Renal pelvis (tissue), 12 donors: ENCODE results near the gene UBE2O. TPM values are rescaled to one million over a fixed set of nuclear protein-coding genes. Genes with fewer than 3 reads are reported as not detected.

Experiments used
- DNase-seq: peaks from one replicate; pipeline ENCODE4 v3.0.0-alpha.2; 2013
- long read RNA-seq, 16 experiments: transcript quantifications; one replicate each; lab custom pipeline, GENCODE V29; 2026
- polyA plus RNA-seq, 3 donors: library from polyadenylated mRNA; unstranded; fragments of 120-200 nt; gene quantifications; one replicate each; pipeline ENCODE4 v1.2.1, GENCODE V29; 2013; ENCODE audit not compliant: insufficient read length in 3 of 3

UBE2O gene
- 10 to 100 TPM; 27.2 to 30.6 (median 27.3) TPM for polyA plus RNA-seq
- long read RNA-seq, donor 1, full-length matches to known transcripts = 3 of 3 reads
- long read RNA-seq, donor 1, partial matches to known transcripts = 0 of 3 reads
- long read RNA-seq, donor 1, other reads (novel, unspliced or antisense) = 0 of 3 reads
- long read RNA-seq, donor 2, full-length matches to known transcripts = 2 of 2 reads
- long read RNA-seq, donor 2, partial matches to known transcripts = 0 of 2 reads
- long read RNA-seq, donor 2, other reads (novel, unspliced or antisense) = 0 of 2 reads
- long read RNA-seq, donor 3, full-length matches to known transcripts = 2 of 16 reads
- long read RNA-seq, donor 3, partial matches to known transcripts = 14 of 16 reads
- long read RNA-seq, donor 3, other reads (novel, unspliced or antisense) = 0 of 16 reads
- long read RNA-seq, donor 4, full-length matches to known transcripts = 1 of 1 reads
- long read RNA-seq, donor 4, partial matches to known transcripts = 0 of 1 reads
- long read RNA-seq, donor 4, other reads (novel, unspliced or antisense) = 0 of 1 reads
- long read RNA-seq, donor 5 = 0 reads
- long read RNA-seq, donor 6, full-length matches to known transcripts = 2 of 2 reads
- long read RNA-seq, donor 6, partial matches to known transcripts = 0 of 2 reads
- long read RNA-seq, donor 6, other reads (novel, unspliced or antisense) = 0 of 2 reads
- long read RNA-seq, donor 7, full-length matches to known transcripts = 1 of 161 reads
- long read RNA-seq, donor 7, partial matches to known transcripts = 82 of 161 reads
- long read RNA-seq, donor 7, other reads (novel, unspliced or antisense) = 78 of 161 reads
- long read RNA-seq, donor 8 = 0 reads
- long read RNA-seq, donor 9 = 0 reads
- long read RNA-seq, donor 10, partial matches to known transcripts = 22 of 22 reads
- long read RNA-seq, donor 10, other reads (novel, unspliced or antisense) = 0 of 22 reads
- long read RNA-seq, donor 11 = 0 reads
- long read RNA-seq, donor 12, full-length matches to known transcripts = 1 of 19 reads
- long read RNA-seq, donor 12, partial matches to known transcripts = 18 of 19 reads
- long read RNA-seq, donor 12, other reads (novel, unspliced or antisense) = 0 of 19 reads
- long read RNA-seq, donor 13 = 0 reads
- long read RNA-seq, donor 14 = 0 reads
- long read RNA-seq, donor 15 = 0 reads
- long read RNA-seq, donor 16, partial matches to known transcripts = 18 of 19 reads
- long read RNA-seq, donor 16, other reads (novel, unspliced or antisense) = 0 of 19 reads

DNA sequence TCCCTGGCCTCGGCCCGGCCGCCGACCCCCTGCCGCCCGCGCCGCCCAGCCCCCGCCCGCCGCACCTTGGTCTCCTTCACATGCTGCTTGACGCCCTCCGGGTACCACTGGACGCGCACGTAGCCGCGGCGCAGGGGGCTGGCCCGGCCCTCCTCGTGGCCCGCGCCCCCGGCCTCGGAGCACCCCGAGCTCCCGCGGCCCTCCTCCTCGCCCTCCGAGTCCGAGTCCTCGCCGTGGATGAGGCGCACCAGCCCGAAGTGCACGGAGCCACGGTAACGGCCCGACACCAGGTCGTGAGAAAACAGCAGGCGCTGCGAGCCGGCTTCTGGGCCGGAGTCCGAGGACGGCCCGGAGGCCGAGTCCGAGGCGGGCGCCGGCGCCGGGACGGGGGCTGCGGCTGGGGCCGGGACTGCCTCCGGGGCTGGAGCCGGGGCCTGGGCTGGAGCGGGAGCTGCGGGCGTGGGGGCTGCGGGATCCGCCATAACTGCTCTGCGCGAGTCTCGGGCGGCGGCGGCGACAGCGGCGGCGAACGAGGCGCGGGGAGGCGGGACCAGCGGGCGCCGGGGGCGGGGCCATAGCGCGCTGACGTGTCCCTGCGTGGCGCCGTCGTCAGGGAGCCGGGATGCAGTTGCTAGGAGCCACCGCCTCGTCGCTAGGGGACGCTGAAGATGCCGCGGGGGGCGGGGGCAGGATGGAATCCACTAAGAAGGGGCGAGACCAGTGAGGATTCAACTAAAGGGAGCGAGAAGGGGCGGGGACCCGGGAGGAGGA lies at the start of gene UBE2O:
Gene UBE2O (minus strand): TSS at position 493 of the 771 bp plus-strand sequence. CDS start 11 bp downstream, at position 482.
- peak; percentile 85 for DNase-seq

DNA sequence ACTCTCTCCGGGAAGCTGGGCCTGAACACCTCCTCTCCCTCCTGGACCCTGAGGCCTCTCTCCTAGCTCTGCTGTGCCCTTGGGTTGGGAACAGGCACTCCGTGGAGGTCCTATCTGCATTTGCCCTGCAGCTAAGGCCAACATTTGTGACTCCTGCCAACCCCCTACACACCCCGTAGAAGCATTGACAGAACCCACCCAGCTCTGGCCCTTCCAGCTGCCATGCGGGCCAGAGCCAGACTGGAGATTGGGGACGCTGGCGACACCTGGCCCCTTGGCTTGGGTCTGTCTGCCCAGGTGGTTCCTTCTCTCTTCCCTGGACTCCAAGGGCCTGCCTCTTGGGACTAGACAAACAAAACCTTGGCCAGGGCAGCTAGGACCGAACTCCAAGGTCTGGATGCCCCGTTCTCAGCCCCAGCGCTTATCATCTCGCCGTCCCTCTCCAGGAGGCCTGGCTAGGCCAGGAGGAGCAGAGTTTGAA lies 48.9 kb upstream of the UBE2O start:
- no peak for DNase-seq

DNA sequence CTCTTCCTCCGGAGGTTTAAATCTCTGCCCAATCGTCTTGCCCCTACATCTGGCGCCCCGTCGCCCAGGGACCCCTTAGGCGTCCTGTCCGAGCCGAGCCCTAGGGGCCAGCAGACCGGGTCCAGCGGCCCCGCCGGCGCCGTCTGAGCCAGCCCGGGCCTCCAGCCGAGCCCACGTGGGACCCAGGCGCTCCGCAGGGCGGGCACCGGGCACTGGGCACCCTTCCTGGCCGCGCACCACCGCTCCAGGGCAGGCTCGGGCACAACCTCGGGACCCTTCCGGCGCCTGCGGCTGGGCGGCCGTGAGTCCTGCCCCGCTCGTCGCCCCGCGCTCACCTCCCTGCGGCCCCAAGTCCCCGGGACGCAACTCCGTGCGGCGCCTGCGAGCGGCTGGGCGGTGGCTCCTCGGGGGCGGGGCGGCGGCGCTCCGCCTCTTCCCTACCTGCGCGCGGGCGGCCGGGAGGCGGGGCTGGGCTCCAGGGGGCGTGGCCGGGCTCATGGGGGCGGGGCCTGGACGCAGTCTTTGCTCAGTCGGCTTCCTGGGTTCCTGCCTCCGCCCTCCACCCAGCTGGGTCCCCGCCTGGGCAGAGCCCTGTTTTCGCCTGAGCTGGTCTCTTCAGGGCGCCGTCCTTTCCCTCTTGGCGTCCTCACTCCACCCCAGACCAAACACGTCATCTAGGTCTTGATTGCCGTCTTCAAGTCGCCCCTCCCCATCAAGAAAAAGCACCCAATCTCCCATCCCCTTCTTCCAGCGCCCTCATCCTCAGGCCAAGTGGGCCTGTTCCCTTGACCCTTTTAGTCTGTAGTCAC lies 48.3 kb upstream of the UBE2O start, which contains the start of gene RHBDF2:
Gene RHBDF2 (minus strand): TSS at position 406 of the 809 bp plus-strand sequence. CDS start 19,899 bp downstream, outside the sequence.
- peak; percentile 64 for DNase-seq

DNA sequence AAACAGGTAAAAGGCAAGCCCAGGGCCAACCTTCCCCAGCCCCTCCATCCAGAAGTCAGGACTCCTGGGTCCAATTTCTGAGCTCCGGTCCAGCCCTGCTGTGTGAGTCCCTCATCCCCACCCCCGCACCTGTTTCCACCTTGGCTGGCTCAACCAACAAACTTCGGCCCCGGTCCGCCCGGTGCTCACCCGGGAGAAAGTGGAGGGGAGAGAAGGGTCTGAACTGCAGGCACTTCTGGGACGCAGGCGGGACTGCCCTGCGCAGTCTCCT lies 47.7 kb upstream of the UBE2O start:
- DNase-seq = no peak

DNA sequence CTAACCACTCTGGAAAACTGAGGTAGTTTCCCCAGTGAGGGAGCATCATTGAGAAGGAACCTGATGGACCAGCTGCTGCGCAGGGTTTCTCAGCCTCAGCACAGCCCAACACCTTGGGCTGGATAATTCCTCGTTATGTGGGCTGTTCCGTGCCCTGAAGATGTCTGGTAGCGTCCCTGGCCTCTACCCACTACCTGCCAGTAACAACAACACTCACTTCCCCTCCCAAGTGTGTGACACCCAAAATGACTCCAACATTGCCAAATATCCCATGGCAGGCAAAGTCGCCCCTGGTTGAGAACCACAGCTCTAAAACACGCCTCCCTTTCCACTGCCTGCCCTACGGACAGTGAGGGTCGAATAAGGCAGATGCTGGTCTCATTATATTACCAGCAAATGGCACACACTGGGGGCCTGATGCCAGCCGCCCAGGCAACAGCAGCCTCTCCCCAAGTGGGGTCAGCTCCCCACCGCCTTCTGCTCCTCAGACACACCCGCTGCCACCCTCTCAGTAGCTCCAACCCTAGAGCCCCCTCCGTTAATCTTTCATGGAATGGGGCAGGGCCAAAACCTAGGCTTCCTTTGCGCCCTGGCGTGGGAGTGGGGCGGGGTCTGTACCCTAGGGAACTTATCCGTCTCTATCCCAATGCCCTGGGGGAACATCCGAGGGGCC lies 47.3 kb upstream of the UBE2O start:
- DNase-seq = no peak

DNA sequence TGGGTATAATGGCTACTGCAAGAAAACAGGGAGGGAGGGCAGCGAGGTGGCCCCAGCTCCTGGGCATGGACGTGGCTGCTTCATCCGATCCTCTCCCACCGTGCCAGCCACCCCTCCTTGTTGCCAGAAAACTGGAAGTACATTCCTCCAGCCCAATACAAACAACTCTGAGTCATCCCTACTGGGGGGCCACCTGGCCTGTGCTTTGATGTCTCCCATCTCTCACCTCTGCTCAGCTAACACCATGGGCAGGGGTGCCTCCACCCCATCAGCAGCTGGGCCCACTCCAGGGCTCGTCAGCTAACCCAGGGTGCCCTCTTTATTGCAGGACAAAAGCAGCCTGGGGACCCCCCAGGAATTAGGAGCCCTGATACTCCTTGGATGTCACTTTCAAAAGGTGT lies 46.3 kb upstream of the UBE2O start:
- DNase-seq = no peak

DNA sequence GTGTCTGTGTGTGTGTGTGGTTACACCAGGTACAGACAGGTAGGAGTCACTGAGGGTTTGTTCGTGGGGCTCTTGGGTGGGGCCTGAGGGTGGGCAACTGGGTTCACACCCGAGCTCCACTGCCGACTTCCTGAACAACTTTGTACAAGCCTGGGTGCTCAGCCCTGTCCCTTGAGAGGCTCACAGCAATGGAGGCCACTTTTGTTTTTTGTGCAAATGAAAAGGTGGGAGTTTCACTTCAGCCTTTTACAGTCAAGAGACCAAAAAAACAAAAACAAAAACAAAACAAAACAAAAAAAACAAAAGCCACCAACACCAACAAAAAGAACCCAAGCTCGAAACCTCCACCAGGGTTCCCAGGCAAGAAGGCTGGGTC lies 45.9 kb upstream of the UBE2O start:
- DNase-seq = no peak

DNA sequence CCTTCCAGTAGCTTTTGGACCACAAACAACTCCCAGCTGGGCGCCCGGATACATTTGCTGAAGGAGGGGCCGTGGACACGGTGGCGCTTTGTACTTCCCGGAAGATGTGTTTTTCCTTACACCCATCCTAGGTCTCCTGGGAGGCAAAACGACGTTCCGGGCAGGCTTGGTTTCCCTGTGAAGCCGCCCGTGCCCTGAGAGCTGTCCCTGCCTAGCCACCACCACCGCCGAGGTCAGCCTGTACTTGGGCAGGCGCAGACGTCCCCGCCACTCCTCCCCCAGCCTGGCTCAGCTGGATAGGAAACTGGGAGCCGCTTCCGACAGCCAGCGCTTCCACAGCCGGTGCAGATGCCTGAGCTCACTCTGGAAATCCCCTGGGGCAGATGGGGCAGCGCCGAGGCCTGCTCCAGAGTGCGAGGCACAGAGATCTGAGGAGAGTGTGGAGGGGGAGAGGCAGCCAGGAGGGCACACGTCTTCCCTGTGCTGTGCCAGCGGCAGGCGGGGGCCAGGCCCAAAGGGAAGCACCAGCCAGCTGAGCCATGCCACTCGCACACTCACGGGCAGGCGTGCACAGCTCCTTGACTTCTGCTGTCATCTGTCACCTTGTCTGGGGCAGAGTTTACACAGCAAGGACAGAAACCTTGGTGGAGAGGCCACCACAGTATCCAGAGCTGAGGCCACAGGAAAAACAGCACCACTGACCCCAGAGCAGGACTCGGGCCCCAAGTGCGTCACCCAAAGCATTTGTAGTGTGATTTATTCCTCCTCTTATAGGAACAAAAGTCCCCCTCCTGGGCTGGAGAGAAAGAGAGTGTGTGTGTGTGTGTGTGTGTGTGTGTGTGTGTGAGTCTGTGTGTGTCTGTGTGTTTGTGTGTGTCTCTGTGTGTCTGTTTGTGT lies 45.3 kb upstream of the UBE2O start:
- DNase-seq = peak; percentile 72

DNA sequence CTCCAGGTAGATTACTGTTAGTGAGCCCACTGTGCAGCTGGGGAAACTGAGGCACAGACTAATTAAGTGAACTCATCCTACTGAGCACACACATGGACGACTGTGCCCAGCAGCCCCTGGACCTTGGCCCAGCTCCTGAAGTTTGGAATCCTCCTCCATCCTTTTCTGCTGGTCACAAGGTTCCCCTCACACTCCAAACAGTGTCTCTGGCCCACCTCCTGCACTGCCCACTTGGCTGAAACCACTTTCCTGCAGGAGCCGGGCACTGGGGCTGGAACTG lies 44.7 kb upstream of the UBE2O start:
- no peak for DNase-seq

DNA sequence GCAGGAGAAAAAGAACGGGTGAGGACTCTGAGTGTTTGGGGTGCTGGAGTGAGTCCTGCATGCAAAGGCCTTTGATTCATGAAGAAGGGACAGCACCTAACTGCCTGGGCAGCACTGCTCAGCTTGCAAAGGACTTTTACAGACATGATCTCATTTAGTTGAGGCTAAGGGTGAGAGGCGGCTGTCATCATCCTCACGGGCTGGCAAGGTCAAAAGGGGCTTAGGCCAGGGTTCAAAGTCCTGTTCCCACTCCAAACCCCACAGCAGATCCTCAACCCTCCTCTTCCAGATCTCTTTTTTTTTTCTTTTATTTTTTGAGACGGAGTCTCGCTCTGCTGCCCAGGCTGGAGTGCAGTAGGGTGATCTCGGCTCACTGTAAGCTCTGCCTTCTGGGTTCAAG lies 43.5 kb upstream of the UBE2O start:
- no peak for DNase-seq

DNA sequence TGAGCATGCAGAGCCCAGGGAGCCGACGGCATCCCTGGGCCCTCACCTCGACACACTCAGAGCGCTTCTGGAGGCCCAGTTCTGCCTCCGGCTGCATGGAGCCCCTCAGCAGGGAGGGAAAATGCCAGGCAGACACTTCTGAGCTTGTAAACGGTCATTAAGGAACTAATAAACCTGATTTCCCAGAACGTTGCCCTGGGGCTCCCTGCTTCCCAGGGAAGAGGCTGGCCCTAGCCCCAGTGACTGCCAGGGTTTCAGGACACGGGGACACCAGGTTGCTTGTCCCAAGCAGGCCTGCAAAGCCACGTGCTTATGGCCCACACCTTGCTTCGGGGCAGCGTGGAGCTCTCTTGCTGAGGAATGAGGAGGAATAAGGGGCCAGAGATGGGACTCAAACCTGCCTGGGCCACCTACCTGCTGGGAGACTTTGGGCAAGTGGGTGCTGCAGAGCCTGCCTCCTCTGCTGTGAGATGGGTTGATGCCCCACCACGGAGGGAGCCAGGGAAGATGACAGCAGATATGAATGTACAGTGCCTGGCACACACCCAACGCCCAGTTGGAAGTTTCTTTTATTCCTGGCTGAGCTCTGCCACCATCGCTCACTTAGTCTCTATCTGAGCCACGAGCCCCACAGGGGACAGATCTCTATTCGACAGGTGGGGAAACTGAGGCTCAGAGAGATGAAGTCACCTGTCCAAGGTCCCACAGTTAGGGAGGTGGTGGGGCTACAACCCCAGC lies 42.9 kb upstream of the UBE2O start:
- DNase-seq = no peak

DNA sequence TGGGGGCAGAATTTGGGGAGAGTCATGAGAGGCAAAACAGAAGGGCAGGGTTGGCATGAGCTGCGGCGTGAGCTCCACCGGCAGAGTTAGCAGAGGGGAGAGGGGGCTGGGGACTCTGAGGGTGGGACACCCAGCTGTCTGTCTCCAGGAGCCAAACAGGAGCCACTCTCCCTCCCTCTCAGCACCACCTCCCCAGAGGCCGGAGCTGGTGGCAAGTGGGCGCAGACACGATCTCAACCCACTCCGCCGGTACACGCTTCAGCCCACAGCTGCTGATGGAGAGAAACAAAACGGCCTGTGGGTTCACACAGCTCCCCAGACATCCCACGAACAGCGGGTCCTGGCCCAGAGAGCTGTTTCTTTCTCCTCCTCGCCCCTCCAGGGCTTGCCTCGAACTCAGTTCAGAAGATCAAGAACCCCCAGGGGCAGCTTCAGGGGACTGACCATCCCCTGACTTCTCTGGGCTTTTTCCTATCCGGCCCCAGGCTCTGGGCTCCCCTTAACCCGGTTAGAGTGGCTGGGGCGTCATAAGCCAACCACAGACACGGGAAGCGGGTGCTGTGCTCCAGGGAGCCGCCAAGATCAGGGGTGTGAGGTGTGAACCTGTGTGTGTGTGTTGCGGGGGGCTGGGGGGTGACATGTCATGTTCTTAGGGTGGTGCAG lies 40.7 kb upstream of the UBE2O start:
- DNase-seq = no peak

DNA sequence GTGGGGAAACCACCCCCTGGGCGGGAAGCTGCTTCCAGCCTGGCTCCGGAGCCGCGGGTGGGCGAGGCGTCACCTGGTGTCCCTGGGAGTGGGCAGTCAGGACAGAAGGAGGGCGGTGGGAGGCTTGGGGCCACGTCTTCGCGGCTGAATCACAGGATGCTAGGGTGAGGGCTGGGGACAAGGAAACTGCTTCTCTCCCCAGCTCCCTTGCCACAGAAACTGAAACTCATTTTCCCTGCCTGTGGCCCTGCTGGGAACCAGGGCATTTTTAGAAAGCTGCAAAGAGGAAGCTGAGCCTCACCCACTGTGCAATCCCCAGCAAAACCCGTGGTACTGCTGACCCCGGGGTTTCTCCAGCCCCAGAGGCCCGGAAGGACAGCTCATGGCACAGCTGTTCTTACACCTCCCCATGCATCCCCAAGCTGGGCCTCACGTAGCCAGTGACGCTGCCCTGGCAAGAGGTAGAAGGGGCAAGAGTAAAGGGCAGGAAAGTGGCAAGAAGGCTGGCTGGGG lies 40.1 kb upstream of the UBE2O start:
- no peak for DNase-seq

DNA sequence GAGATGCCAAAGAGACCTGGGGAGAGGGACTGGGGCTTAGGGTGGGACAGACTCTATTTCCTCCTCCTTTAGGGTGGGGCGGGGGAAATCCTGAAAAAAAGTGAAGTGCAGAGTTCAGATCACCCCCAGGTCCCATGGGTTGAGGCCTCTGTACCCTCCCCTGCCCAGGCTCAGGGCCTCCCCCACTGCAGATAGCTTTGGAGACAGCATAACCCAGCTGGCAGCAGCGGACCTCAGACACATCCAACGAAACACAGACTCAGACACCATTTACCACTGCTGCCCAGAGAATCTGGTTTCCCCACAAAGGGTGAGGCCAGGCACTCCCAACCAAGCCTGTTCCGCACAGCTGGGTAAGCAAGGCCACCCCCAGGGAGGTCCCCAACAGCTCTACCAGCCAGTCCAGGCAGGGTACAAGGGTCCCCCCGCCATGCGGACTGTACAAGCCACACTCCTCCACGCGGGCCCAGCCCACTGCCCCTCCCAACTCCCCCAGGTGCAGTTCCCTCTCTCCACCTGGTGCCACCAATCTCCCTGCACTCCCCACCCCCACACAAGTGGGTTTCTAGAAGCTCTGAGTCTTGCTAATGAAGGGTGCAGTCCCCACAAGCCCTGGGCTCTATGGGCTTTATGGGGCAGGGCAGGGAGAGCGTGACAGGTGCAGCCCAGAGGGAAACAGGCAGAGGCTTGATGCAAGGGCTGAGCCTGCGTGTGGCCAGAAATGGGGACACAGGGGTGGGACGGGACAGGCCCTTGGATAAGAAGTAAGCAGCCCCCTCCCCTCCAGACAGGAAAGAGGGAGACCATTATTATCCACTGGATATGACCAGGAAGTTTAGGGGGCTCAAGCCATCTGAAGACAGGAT lies 39.4 kb upstream of the UBE2O start:
- DNase-seq = no peak

DNA sequence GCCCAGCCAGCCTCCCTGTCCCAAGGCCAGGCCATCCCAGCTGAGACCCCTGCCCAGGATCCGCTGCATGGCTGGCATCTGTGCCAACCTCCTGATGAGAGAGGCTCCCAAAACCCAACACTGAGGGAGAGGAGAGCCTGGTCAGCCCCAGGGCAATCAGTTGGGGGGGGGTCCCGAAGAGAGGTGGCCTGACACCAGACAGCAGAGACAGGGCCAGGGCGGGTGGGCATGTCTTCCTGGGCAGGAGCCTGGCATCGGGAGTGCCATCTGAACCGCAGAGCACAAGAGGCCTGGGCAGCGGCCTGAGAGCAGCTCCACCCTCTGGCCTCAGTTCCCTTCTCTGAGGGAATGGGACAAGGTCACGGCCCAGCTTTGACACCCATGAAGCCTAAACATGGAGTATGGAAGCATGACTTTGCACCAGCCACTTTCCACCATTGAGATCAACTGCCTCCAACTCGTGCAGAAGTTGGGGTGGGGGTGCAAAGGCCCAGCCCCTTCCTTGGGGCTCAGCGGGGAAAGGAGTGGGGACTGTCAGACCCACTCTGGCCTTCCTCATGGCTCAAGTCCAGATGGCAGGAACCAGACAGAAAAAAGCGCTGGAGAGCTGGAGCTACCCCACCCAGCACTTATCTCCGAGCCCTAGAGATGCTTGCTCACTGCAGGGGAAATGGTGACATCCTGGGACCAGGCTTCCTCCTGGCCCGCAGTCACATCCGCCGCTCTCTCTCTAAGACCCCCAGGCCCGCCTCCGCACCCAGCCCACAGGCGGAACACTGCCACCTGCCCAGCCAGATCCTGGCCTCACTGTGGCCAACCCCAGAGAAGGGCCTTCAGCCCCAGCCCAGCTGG lies 38.5 kb upstream of the UBE2O start:
- DNase-seq = no peak
